ENCODE data around the gene FCN1. TPM values are rescaled to one million over a fixed set of nuclear protein-coding genes. Genes with fewer than 3 reads are reported as not detected.

Gene FCN1
- total and polyA plus RNA-seq, 10 donors: 5.2 to 209 (median 44.9) TPM

DNA sequence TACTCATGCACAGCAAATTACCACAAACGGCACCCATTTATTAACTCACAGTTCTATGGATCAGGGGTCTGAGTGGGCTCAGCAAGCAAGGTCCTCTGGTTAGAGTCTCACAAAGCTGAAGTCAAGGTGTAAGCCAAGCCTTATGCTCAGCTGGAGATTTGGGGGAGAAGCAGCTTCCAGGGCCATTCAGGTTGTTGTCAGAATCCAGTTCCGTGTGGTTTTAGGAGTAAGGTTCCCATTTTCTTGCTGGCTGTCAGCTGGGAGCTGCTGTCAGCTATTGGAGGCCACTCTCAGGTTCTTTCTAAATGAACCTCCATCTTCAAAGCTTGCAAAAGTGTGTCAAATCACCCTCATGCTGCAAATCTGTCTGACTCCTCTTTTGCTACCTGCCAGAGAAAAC, 19.4 kb downstream of the FCN1 start:
- TF ChIP-seq CTCF (IDR thresholded peaks at IDR 0.05 in 8 of 11, conservative IDR thresholded peaks at IDR 0.05 in 3 of 11) (no peak), POLR2AphosphoS5 (IDR thresholded peaks at IDR 0.05) (no peak), POLR2A (IDR thresholded peaks at IDR 0.05) (no peak)
- peaks cover 0 to 28% (median 16%) of the 10 kb centered on the region in 8 donors for H3K9me3 ChIP-seq
- H3K4me1 ChIP-seq: peaks cover 0 to 37% (median 8%) of the 10 kb centered on the region in 6 donors
- H3K4me3 ChIP-seq: no peak overlapping the region
- H3K27ac ChIP-seq: peak overlapping the region in 7 of 8 donors; percentile 52 to 88 (median 75)
- peaks cover 0 to 8% (median 0%) of the 10 kb centered on the region in 7 donors for H3K27me3 ChIP-seq (replicated peaks in 1 of 7)
- no peaks in the 10 kb centered on the region for H3K36me3 ChIP-seq
- intact Hi-C loops (cut with DNase I; ENCODE audit: low total_unique reads): no loop called here
- WGBS, 5 donors: 33 to 60% (median 45%) methylated on average over 2 of the region's 2 CpGs
- no peak for DNase-seq

DNA sequence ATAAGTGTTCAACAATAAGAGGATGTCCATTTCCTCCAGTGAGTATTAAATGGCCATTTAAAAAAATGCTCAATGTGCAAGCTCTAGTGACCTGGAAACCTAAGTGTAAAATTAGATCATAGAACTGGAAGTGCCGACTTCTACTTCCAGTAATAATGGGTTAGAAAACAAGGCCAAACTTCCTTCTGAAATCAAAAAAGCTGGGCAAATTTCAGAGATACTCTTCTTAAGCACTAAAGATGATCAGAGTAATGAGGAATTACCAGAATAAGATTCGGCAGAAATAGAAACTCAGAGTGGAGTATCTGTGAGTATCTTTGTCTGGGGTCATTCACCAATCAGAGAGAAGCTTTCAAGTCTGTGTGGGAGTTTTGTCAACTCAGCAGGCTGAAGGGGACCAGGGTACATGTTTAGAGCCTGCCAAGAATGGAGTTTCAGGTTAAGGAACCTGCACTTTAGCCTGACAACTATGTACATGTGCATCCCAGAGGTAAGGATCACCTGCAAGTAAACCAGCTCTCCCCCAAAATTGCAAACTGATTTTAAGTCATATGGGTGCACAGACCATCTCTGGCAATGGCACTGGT, 20.0 kb downstream of the FCN1 start:
- TF ChIP-seq CTCF (IDR thresholded peaks at IDR 0.05 in 8 of 11, conservative IDR thresholded peaks at IDR 0.05 in 3 of 11) (no peak), POLR2AphosphoS5 (IDR thresholded peaks at IDR 0.05) (no peak), POLR2A (IDR thresholded peaks at IDR 0.05) (no peak)
- WGBS, 5 donors: 53 to 78% (median 58%) methylated on average over 2 of the region's 2 CpGs
- Histone ChIP-seq H3K4me1 (peaks cover 0 to 37% (median 8%) of the 10 kb centered on the region in 6 donors), H3K36me3 (no peaks in the 10 kb centered on the region), H3K27ac (peak overlapping the region in 7 of 8 donors; percentile 52 to 88 (median 75)), H3K9me3 (peaks cover 0 to 28% (median 16%) of the 10 kb centered on the region in 8 donors), H3K4me3 (no peak overlapping the region), H3K27me3 (replicated peaks in 1 of 7) (peaks cover 0 to 8% (median 0%) of the 10 kb centered on the region in 7 donors)
- no peak for DNase-seq
- intact Hi-C loops (cut with DNase I; ENCODE audit: low total_unique reads): no loop called here

GRCh38 chr9:134896834-134897583, 20.7 kb downstream of the FCN1 start:
- Histone ChIP-seq H3K36me3 (no peaks in the 10 kb centered on the region), H3K9me3 (peaks cover 0 to 28% (median 16%) of the 10 kb centered on the region in 8 donors), H3K4me1 (peaks cover 0 to 39% (median 8%) of the 10 kb centered on the region in 6 donors), H3K27me3 (replicated peaks in 1 of 7) (peaks cover 0 to 11% (median 0%) of the 10 kb centered on the region in 7 donors), H3K27ac (peak overlapping the region in 7 of 8 donors; percentile 56 to 88 (median 74)), H3K4me3 (no peak overlapping the region)
- intact Hi-C loops (cut with DNase I; ENCODE audit: low total_unique reads): no loop called here
- TF ChIP-seq POLR2A (IDR thresholded peaks at IDR 0.05) (no peak), POLR2AphosphoS5 (IDR thresholded peaks at IDR 0.05) (no peak)
- no peak for DNase-seq
- WGBS, 5 donors: 68 to 78% (median 75%) methylated on average over 14 of the region's 14 CpGs

- DNase-seq: no peak
- H3K27ac ChIP-seq: peak overlapping the region in 7 of 8 donors; percentile 56 to 88 (median 74)
- peaks cover 0 to 28% (median 16%) of the 10 kb centered on the region in 8 donors for H3K9me3 ChIP-seq
- H3K36me3 ChIP-seq: no peaks in the 10 kb centered on the region
- 50 to 59% (median 53%) methylated on average over 12 to 14 of the region's 14 CpGs for WGBS, 5 donors
- peaks cover 0 to 48% (median 11%) of the 10 kb centered on the region in 6 donors for H3K4me1 ChIP-seq
- peak in 2 of 3 donors; percentile 52 to 67 for TF ChIP-seq POLR2AphosphoS5 (IDR thresholded peaks at IDR 0.05)
- no peak for TF ChIP-seq CTCF (IDR thresholded peaks at IDR 0.05 in 8 of 11, conservative IDR thresholded peaks at IDR 0.05 in 3 of 11)
- TF ChIP-seq POLR2A (IDR thresholded peaks at IDR 0.05): no peak
- H3K4me3 ChIP-seq: no peak overlapping the region
- intact Hi-C loops (cut with DNase I; ENCODE audit: low total_unique reads): no loop called here
- H3K27me3 ChIP-seq (replicated peaks in 1 of 7): peaks cover 0 to 12% (median 0%) of the 10 kb centered on the region in 7 donors
Observed at GRCh38 chr9:134895908-134896833, 21.5 kb downstream of the FCN1 start.

Data from spleen (tissue), 11 donors.